C4-2B (cell line): Measurements from ENCODE around the gene ESPN.

Experiments
- H3K27ac ChIP-seq: fragments of 450-650 bp; 2 replicates; pipeline ENCODE4 v1.5.1; 2017
- CTCF ChIP-seq: fragments of 450-650 bp; conservative IDR thresholded peaks from 2 replicates; pipeline ENCODE4 v1.5.1; 2017; ENCODE audit warnings: mild to moderate bottlenecking
- ZFX ChIP-seq: fragments of 450-650 bp; IDR thresholded peaks from 2 replicates; pipeline ENCODE4 v1.6.1; 2017

Gene ESPN

GRCh38 chr1:6412896-6413295 is 11.7 kb upstream of the ESPN start:
- TF ChIP-seq ZFX (no peak), CTCF (no peak)
- H3K27ac ChIP-seq: peak overlapping the region; percentile 71

- H3K27ac ChIP-seq: peak overlapping the region; percentile 71
- no peak for TF ChIP-seq ZFX
- peak; percentile 58 for TF ChIP-seq CTCF
These were observed 10.1 kb upstream of the ESPN start for GRCh38 chr1:6414443-6414844.

- no peak for TF ChIP-seq ZFX
- TF ChIP-seq CTCF: no peak
- H3K27ac ChIP-seq: peak overlapping the region; percentile 71; the same call in 1 of the 2 replicates
These were observed 9.5 kb upstream of the ESPN start for GRCh38 chr1:6414881-6415626.

- TF ChIP-seq ZFX: no peak
- TF ChIP-seq CTCF: no peak
- H3K27ac ChIP-seq: no peak overlapping the region
These were observed 8.3 kb upstream of the ESPN start for GRCh38 chr1:6416295-6416656.

GRCh38 chr1:6416906-6417305 is 7.7 kb upstream of the ESPN start:
- TF ChIP-seq CTCF (no peak), ZFX (no peak)
- no peak overlapping the region for H3K27ac ChIP-seq

GRCh38 chr1:6417961-6418667 is 6.5 kb upstream of the ESPN start:
- no peak overlapping the region for H3K27ac ChIP-seq
- TF ChIP-seq ZFX (no peak), CTCF (no peak)

GRCh38 chr1:6418668-6419396 is 5.7 kb upstream of the ESPN start:
- H3K27ac ChIP-seq: no peak overlapping the region; the same call in 1 of the 2 replicates
- TF ChIP-seq CTCF (no peak), ZFX (no peak)
